HepG2 (cell line): ENCODE results near the gene PRSS36. TPM values are rescaled to one million over a fixed set of nuclear protein-coding genes. Genes with fewer than 3 reads are reported as not detected.
A peak's percentile ranks its signal among the peaks of the same experiment; 100 is the strongest.

ENCODE experiments used
- DMTF1 ChIP-seq: sonication (generic); formaldehyde crosslinking; IDR thresholded peaks from 2 replicates; pipeline ENCODE4 v1.4.0; 2020; ENCODE audit warnings: mild to moderate bottlenecking, missing genetic modification reagents
- HMGA1 ChIP-seq: sonication (generic); formaldehyde crosslinking; conservative IDR thresholded peaks from 2 replicates; pipeline ENCODE4 v1.4.0; 2020; ENCODE audit warnings: missing genetic modification reagents
- HOXA9 ChIP-seq: sonication (generic); formaldehyde crosslinking; IDR thresholded peaks from 2 replicates; pipeline ENCODE4 v1.8.1; 2022; ENCODE audit warnings: missing genetic modification reagents, mild to moderate bottlenecking, moderate library complexity, borderline replicate concordance
- ISX ChIP-seq: sonication (generic); formaldehyde crosslinking; conservative IDR thresholded peaks from 2 replicates; pipeline ENCODE4 v1.5.0; 2020; ENCODE audit warnings: missing genetic modification reagents
- KDM5A ChIP-seq: fragments of 200-600 bp; sonication (generic); IDR thresholded peaks from 2 replicates; pipeline ENCODE4 v1.7.0; 2018; ENCODE audit warnings: antibody characterized with exemption, mild to moderate bottlenecking, low read length, borderline replicate concordance
- MAFG ChIP-seq: sonication (generic); formaldehyde crosslinking; IDR thresholded peaks from 2 replicates; pipeline ENCODE4 v1.5.1; 2020; ENCODE audit warnings: mild to moderate bottlenecking, missing genetic modification reagents
- MTERF4 ChIP-seq: sonication (generic); formaldehyde crosslinking; IDR thresholded peaks from 2 replicates; pipeline ENCODE4 v1.8.0; 2023; ENCODE audit warnings: mild to moderate bottlenecking, missing genetic modification reagents
- NFIB ChIP-seq: sonication (generic); formaldehyde crosslinking; IDR thresholded peaks from 2 replicates; pipeline ENCODE4 v1.9.0; 2021; ENCODE audit warnings: missing genetic modification reagents, mild to moderate bottlenecking, borderline replicate concordance
- PRDM4 ChIP-seq: sonication (generic); formaldehyde crosslinking; IDR thresholded peaks from 2 replicates; pipeline ENCODE4 v1.9.0; 2021; ENCODE audit warnings: missing genetic modification reagents, borderline replicate concordance
- PRPF4 ChIP-seq: fragments of 200-400 bp; formaldehyde crosslinking; IDR thresholded peaks from 2 replicates; pipeline ENCODE4 v1.6.1; 2016; ENCODE audit warnings: low read length, low read depth; ENCODE audit not compliant: poor library complexity, severe bottlenecking
- REXO4 ChIP-seq: sonication (generic); formaldehyde crosslinking; IDR thresholded peaks from 2 replicates; pipeline ENCODE4 v1.8.0; 2022; ENCODE audit warnings: missing genetic modification reagents, mild to moderate bottlenecking, borderline replicate concordance
- SAFB2 ChIP-seq: sonication (generic); formaldehyde crosslinking; IDR thresholded peaks from 2 replicates; pipeline ENCODE4 v1.5.1; 2020; ENCODE audit warnings: missing genetic modification reagents, low read depth, mild to moderate bottlenecking, borderline replicate concordance
- ZBTB39 ChIP-seq: sonication (generic); formaldehyde crosslinking; IDR thresholded peaks from 2 replicates; pipeline ENCODE4 v1.5.0; 2020; ENCODE audit warnings: missing genetic modification reagents
- ZNF512B ChIP-seq: sonication (generic); formaldehyde crosslinking; IDR thresholded peaks from 2 replicates; pipeline ENCODE4 v1.5.1; 2020; ENCODE audit warnings: missing genetic modification reagents, mild to moderate bottlenecking, borderline replicate concordance
- ZNF784 ChIP-seq: sonication (generic); formaldehyde crosslinking; IDR thresholded peaks from 2 replicates; pipeline ENCODE4 v1.5.1; 2020; ENCODE audit warnings: missing genetic modification reagents, mild to moderate bottlenecking, borderline replicate concordance
- polyA plus RNA-seq, 8 experiments: library from polyadenylated mRNA; depleted of rRNA in 3 of 8; stranded (reverse) in 7 of 8; unstranded in 1 of 8; fragments of >200 nt; fragmentation: Illumina TruSeq in 4 of 8; extraction: Trizol in 4 of 8; gene quantifications; 2 replicates each; pipeline versions ENCODE4 v1.2.1 to v1.2.3, GENCODE V29; 2011 to 2016; ENCODE audit warnings: low read depth in 4 of 8, missing spikeins in 1 of 8, mixed read lengths in 1 of 8; ENCODE audit not compliant: insufficient read depth in 1 of 8
- total RNA-seq, 5 experiments: library from RNA; depleted of rRNA; stranded (reverse); fragments of >200 nt; fragmentation: Illumina TruSeq; extraction: Trizol; gene quantifications; 2 replicates each; pipeline ENCODE4 v1.2.3, GENCODE V29; 2016; ENCODE audit warnings: low read depth in 1 of 5

PRSS36 gene
- total and polyA plus RNA-seq, 2 of the 13 experiments (the other 11 are each of a cell fraction or from before 2014, with no cell fraction given) = 1.5 to 2.1 TPM

GRCh38 chr16:31108035-31108793 is 41.7 kb downstream of the PRSS36 start, which contains the start of gene BCKDK (continued):
- no peak for TF ChIP-seq ZNF512B (CRISPR knock-in tag)
- no peak for TF ChIP-seq REXO4 (CRISPR knock-in tag)
- TF ChIP-seq PRPF4 = no peak
- TF ChIP-seq PRDM4 (CRISPR knock-in tag) = peak; percentile 79; the same call in 1 of the 2 replicates
- TF ChIP-seq ZNF784 = peak; percentile 51; the same call in 1 of the 2 replicates
- peak; percentile 50; the same call in 1 of the 2 replicates for TF ChIP-seq KDM5A
- no peak for TF ChIP-seq DMTF1 (CRISPR knock-in tag)
- TF ChIP-seq SAFB2 (CRISPR knock-in tag) = no peak
- no peak for TF ChIP-seq NFIB (CRISPR knock-in tag)
- no peak for TF ChIP-seq ISX
- TF ChIP-seq MTERF4 (CRISPR knock-in tag) = peak; percentile 99
- no peak for TF ChIP-seq MAFG
- TF ChIP-seq HOXA9 (CRISPR knock-in tag) = no peak
- TF ChIP-seq HMGA1 (CRISPR knock-in tag) = no peak
- TF ChIP-seq ZBTB39 (CRISPR knock-in tag) = 0 out of 2 replicates have a peak, but pooled peaks have one; percentile 32
